A549 treated with RU486 at 1 μM for 4 hours (cell line): ENCODE data around the gene PRIMA1. TPM values are rescaled to one million over a fixed set of nuclear protein-coding genes. Genes with fewer than 3 reads are reported as not detected.

Source experiments
- total RNA-seq: library from RNA; stranded (reverse); fragments of 200-300 nt; extraction: Qiagen RNA extraction; gene quantifications from 5 replicates; pipeline ENCODE4 v1.2.3, GENCODE V29; 2022; ENCODE audit warnings: low read depth

The PRIMA1 gene
- 0.22 to 0.54 TPM (median 0.32 TPM) in 5 replicates for total RNA-seq

GRCh38 chr14:93788293-93788542 lies at the start of gene PRIMA1:
PRIMA1 (minus strand) TSS chr14:93788485; CDS start chr14:93787718, 767 bp downstream.

Other genes with a start within 250 kb of the PRIMA1 start
- gene FAM181A, start 138.9 kb upstream of the PRIMA1 start, total RNA-seq = not detected in 5 replicates
- gene ASB2, start 188.1 kb upstream of the PRIMA1 start, total RNA-seq = 1.4 to 3.7 TPM (median 2.1 TPM) in 5 replicates
- gene CCDC197, start 208.8 kb upstream of the PRIMA1 start, total RNA-seq = not detected in 5 replicates
- 3.7 to 6.8 TPM (median 4.3 TPM) in 5 replicates for gene OTUB2, start 237.9 kb upstream of the PRIMA1 start, total RNA-seq